ENCODE results near the gene CCDC86.

The CCDC86 gene

DNA sequence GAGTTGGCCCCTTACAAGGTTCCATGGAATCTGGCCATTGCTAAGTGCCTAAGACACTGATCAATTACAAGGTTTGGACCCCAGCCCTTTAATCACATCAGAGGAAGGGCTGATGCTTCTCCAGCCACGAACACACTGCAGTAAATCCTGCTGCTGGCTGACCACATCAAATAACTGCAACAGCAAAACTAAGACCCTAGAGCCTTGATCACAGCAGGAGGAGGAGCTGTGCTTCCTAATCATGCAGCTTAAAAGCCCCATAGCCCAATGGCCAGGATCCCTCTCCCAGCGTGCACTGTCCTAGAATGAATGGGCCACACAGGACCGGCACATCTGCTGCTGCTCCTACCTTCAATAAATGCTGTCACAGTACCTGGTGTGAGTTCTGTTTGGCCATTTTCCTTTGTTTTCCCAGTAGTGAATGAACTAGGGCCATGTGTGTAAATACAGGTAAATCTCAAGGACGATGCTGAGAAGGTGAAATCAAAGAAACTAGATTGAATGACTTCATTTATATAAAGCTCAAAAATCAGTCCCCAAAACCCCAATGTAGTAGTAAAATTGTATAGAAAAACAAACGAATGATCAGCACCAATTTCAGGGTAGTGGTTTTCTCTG lies 38.2 kb downstream of the CCDC86 start:
- Mint-ChIP-seq H3K9me3 (no peaks in the 10 kb centered on the region), H3K27ac (peak overlapping the region; percentile 10), H3K4me3 (no peak overlapping the region), H3K36me3 (peaks cover 39% of the 10 kb centered on the region), H3K4me1 (peaks cover 9% of the 10 kb centered on the region)
- DNase-seq (ENCODE audit: low spot score in 2 of 2) (no peak), ATAC-seq (no peak)

DNA sequence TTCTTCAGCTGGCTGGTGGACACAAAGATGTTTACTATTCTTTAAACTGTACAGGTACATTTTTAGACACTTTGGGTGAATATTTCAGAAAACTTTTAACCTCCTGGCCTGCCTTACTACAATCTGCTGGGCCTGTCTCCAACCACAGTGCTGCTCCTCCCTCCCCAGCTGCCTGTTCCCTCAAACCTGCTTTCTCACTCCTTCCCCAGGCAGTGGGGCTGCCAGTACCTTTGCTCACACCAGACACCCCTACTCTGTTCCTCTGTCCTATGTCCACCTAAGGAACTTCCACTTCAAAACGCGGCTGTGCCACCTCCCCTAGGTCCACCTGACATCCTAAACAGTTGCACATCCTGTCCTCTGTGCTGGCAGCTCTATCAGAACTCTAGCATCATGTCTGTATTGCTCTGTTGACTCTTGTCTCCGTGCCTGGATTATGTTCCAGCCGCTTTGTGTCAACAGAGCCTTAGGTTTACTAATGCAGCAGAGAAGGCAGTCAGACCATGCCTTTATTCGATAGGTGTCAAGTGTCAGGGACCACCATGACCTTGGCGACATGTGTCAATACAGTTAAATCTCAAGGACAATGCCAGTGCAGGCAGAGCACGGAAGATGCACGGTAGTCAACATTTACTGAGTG lies 38.9 kb downstream of the CCDC86 start:
- Mint-ChIP-seq H3K9me3 (no peaks in the 10 kb centered on the region), H3K36me3 (peaks cover 39% of the 10 kb centered on the region), H3K4me1 (peaks cover 9% of the 10 kb centered on the region), H3K27ac (peak overlapping the region; percentile 10), H3K4me3 (no peak overlapping the region)
- ATAC-seq, result no peak
- no peak for DNase-seq (ENCODE audit: low spot score in 2 of 2)

DNA sequence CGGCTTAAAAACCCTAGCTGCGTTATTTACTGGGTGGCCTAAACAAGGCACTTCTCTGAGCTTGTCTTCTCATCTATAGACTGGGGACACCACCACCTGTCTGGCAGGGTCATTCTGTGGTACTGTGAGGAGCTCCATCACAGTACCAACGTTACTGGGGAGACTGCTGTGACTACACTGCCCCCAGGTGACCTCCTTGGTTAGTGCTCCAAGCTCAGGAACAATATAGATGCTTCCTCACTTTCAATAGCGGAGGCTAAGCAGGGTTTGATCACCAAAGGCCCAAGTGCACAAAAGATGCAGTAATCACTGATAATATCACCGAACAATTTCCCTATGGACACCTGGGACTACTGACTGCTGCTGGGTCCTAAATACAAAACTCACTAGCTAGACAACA lies 45.6 kb downstream of the CCDC86 start:
- no peak overlapping the region for H3K4me3 Mint-ChIP-seq
- H3K36me3 Mint-ChIP-seq, result peaks cover 45% of the 10 kb centered on the region
- no peaks in the 10 kb centered on the region for H3K9me3 Mint-ChIP-seq
- peak overlapping the region; percentile 34 for H3K27ac Mint-ChIP-seq
- peak; percentile 79 for ATAC-seq
- H3K4me1 Mint-ChIP-seq, result peaks cover 9% of the 10 kb centered on the region
- DNase-seq (ENCODE audit: low spot score in 2 of 2), result no peak

DNA sequence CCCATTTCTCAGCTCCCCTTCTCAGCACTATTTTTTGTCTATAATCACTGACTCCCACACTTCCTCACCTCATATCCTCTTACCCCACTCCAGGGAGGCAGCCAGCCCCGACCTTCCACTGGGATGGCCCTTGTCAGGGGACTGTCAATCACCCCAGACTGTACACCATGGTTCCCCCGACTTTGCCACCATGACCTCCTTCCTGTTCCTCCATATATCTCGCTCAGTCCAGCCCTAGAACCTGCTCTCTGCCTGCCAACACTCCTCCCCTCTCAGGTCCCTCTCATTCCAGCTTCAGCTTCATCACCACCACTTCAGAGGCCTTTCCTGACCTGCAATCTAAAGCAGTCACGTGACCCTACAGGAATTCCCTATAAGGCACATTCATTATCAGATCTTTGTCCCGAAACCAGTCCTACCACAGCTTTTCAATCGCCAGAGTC lies 48.0 kb downstream of the CCDC86 start:
- H3K27ac Mint-ChIP-seq, result peak overlapping the region; percentile 55
- H3K4me1 Mint-ChIP-seq, result no peaks in the 10 kb centered on the region
- DNase-seq (ENCODE audit: low spot score in 2 of 2) (no peak), ATAC-seq (no peak)
- H3K4me3 Mint-ChIP-seq, result no peak overlapping the region
- H3K9me3 Mint-ChIP-seq, result no peaks in the 10 kb centered on the region
- H3K36me3 Mint-ChIP-seq, result peaks cover 58% of the 10 kb centered on the region

DNA sequence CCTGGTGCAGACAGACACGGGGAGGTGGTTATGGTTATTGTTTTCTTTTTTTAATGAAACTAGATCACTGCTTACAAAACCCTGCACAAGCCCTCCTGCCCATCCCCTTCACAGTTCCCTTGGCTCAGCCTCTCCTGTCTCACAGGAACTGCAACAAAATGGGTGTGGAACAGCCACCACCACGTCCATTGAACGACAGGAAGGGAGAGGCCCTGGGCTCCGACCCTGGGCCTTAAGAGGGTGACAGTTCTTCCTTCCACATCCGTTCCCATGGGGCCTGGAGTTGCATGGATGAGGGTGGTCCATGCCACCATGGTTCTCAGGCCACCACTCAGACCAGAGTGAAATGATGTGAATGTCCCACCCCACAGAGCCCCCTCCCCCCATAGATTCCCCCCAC lies 48.8 kb downstream of the CCDC86 start:
- Mint-ChIP-seq H3K9me3 (no peaks in the 10 kb centered on the region), H3K36me3 (peaks cover 66% of the 10 kb centered on the region), H3K4me1 (no peaks in the 10 kb centered on the region), H3K4me3 (no peak overlapping the region), H3K27ac (no peak overlapping the region)
- ATAC-seq (no peak), DNase-seq (ENCODE audit: low spot score in 2 of 2) (no peak)

DNA sequence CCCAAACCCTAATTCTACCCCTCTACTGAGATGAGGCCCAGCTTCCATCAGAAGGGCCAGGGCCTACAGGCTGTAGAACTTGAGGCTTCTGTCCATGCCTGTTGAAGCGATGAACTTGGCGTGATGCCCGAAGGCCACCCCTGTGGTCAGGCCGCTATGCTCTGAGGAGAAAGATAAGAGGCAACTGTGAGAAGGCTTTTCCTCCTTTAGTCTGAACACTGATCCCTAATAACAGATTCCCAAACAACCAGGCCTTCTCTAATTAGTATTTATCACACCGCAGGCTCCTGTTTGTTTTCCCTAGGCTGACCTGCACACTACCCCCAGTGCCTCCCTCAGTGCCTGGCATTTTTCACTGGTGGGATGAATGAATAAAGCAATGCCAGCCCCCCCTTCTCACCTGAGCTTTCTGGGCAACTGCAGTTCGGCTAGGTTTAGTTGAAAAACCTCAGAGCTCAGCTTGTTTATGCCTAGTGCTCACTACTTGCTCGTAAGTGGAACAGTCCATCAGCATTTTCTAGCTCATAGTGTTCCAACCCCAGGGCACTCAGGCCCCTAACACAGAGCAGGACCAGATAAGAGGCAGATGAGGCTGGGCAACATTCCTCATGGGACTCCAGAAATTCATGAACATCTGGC lies 49.3 kb downstream of the CCDC86 start:
- Mint-ChIP-seq H3K4me1 (no peaks in the 10 kb centered on the region), H3K36me3 (peaks cover 71% of the 10 kb centered on the region), H3K9me3 (no peaks in the 10 kb centered on the region), H3K4me3 (no peak overlapping the region), H3K27ac (peak overlapping the region; percentile 36)
- DNase-seq (ENCODE audit: low spot score in 2 of 2) (no peak), ATAC-seq (no peak)

DNA sequence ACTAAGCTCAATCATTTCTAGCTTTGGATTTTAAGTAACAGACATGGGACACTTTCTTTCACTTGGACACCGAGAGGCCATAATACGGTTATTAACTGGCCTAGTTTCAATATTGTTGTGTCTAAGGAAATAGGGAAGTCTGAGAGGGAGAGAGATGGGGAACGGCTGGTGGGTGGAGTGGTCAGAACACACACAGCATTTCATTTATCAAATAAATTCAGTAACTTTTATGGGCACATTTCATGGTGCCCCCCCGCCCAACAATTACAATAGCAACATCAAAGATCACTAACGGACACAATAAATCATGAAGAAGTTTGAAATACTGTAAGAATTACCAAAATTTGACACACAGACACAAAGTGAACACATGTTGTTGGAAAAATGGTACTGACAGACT lies 53.8 kb downstream of the CCDC86 start:
- ATAC-seq, result no peak
- no peak for DNase-seq (ENCODE audit: low spot score in 2 of 2)
- H3K4me1 Mint-ChIP-seq, result no peaks in the 10 kb centered on the region
- H3K4me3 Mint-ChIP-seq, result no peak overlapping the region
- H3K27ac Mint-ChIP-seq, result peak overlapping the region; percentile 21
- H3K9me3 Mint-ChIP-seq, result no peaks in the 10 kb centered on the region
- peaks cover 96% of the 10 kb centered on the region for H3K36me3 Mint-ChIP-seq

DNA sequence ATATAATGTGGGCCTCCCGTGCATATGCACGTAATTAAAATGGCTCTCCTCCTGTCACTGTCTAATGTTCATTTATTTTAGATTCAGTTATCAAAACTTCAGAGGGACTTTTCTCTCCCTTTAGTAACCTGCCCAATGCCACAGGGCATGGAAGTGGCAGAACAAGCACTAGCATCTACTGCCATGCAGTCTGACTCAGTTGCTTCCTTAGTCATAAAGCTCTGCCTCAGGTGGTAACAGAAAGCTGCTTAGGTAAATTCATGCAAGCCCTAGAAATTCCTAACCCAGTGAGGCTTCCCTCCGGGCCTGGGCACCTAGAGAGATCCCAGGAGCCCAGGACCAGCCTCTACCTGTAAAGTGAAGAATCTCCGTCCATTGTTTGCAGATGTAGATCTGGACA lies 55.6 kb downstream of the CCDC86 start:
- ATAC-seq, result no peak
- Mint-ChIP-seq H3K4me1 (peaks cover 3% of the 10 kb centered on the region), H3K4me3 (no peak overlapping the region), H3K9me3 (no peaks in the 10 kb centered on the region), H3K27ac (no peak overlapping the region), H3K36me3 (peaks cover 100% of the 10 kb centered on the region)
- no peak for DNase-seq (ENCODE audit: low spot score in 2 of 2)

DNA sequence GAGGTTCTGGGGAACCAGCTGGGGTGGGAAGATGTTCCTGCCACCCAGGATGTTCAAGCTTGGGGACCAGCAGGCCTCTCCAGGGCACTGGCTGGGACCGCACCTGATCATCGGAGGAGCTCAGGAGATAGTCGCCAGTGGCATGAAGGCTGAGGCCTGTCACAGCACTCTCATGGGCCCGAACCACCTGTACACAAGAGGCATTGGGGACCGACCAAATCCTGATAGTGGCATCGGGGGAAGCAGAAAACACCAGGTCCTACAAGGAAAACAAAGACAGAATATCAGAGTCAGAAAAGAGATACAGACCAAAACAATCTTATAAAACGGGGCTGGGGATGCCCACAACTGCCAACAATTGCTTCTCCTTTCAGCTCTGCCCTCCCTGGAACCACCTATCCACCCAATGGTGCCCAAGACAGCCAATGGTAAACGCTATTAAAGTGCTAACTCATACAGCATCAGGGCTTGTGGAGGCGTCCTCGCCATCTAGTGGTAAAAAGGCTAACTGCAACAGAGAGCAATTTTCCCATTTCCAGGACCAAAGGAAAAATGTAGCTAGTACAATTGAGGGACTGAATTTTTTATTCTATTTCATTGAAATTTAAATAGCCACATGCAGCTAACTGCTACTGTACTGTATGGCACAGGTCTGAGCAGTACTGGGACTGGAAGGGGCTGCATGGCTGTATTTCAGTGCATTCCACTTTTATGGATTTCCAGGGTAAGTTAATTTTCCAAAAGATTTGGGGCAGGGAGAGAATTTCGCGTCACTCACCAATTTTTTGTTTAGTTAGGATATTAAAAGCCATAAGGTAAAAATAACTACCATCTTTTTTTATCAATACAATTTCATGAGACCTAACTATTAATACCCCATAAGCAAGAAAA lies 57.4 kb downstream of the CCDC86 start:
- DNase-seq (ENCODE audit: low spot score in 2 of 2), result no peak
- ATAC-seq, result peak; percentile 76
- Mint-ChIP-seq H3K27ac (no peak overlapping the region), H3K4me3 (no peak overlapping the region), H3K36me3 (peaks cover 98% of the 10 kb centered on the region), H3K4me1 (peaks cover 17% of the 10 kb centered on the region), H3K9me3 (no peaks in the 10 kb centered on the region)

DNA sequence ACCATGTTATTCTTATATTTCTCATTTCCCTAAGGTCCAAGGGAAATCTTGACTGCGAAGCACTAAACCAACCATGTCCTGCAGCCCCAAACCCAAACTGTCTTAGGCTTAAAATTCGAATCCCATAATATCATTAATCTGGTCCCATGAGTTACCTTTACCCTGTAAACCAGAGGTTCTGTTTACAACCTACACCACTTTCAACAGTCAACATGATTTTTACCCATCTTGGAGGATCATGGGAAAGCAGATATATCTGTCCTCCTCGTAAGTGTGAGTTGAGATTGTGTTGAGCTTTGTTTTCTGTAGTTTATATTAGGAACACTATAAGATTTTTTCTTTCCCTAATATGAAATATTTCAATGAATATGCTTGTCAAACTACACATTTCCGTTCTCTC lies 58.1 kb downstream of the CCDC86 start:
- no peak overlapping the region for H3K27ac Mint-ChIP-seq
- peaks cover 21% of the 10 kb centered on the region for H3K4me1 Mint-ChIP-seq
- no peak for ATAC-seq
- H3K36me3 Mint-ChIP-seq, result peaks cover 91% of the 10 kb centered on the region
- DNase-seq (ENCODE audit: low spot score in 2 of 2), result no peak
- no peak overlapping the region for H3K4me3 Mint-ChIP-seq
- no peaks in the 10 kb centered on the region for H3K9me3 Mint-ChIP-seq
